ENCODE data around the gene POU4F3. TPM values are rescaled to one million over a fixed set of nuclear protein-coding genes. Genes with fewer than 3 reads are reported as not detected.

Gene POU4F3
- total RNA-seq, 4 donors from 2014 or later, result 0.30 TPM; not detected in 3

GRCh38 chr5:146331423-146331822 is 7.2 kb upstream of the POU4F3 start:
- H3K4me3 ChIP-seq, result no peak overlapping the region
- H3K4me1 ChIP-seq, result no peaks in the 10 kb centered on the region
- intact Hi-C loops (cut with DNase I; ENCODE audit: low total_unique reads), result no loop called here
- H3K27ac ChIP-seq, result no peak overlapping the region
- TF ChIP-seq POLR2A (IDR thresholded peaks at IDR 0.05) (no peak), CTCF (IDR thresholded peaks at IDR 0.05) (no peak)
- no peaks in the 10 kb centered on the region for H3K9me3 ChIP-seq
- H3K27me3 ChIP-seq, result peaks cover 0 to 25% of the 10 kb centered on the region in 2 donors
- DNase-seq, result no peak
- no peaks in the 10 kb centered on the region for H3K36me3 ChIP-seq

GRCh38 chr5:146334074-146334533 is 4.5 kb upstream of the POU4F3 start:
- H3K36me3 ChIP-seq, result no peaks in the 10 kb centered on the region
- TF ChIP-seq CTCF (IDR thresholded peaks at IDR 0.05) (no peak), POLR2A (IDR thresholded peaks at IDR 0.05) (no peak)
- DNase-seq, result no peak
- no peaks in the 10 kb centered on the region for H3K9me3 ChIP-seq
- intact Hi-C loops (cut with DNase I; ENCODE audit: low total_unique reads), result no loop called here
- H3K4me3 ChIP-seq, result no peak overlapping the region
- H3K27ac ChIP-seq, result no peak overlapping the region
- H3K4me1 ChIP-seq, result no peaks in the 10 kb centered on the region
- peaks cover 0 to 44% of the 10 kb centered on the region in 2 donors for H3K27me3 ChIP-seq

GRCh38 chr5:146336197-146336596 is 2.4 kb upstream of the POU4F3 start:
- Histone ChIP-seq H3K27me3 (peaks cover 0 to 63% of the 10 kb centered on the region in 2 donors), H3K27ac (no peak overlapping the region), H3K36me3 (no peaks in the 10 kb centered on the region), H3K4me3 (no peak overlapping the region), H3K9me3 (no peaks in the 10 kb centered on the region), H3K4me1 (no peaks in the 10 kb centered on the region)
- no peak for TF ChIP-seq CTCF (IDR thresholded peaks at IDR 0.05)
- no peak for TF ChIP-seq POLR2A (IDR thresholded peaks at IDR 0.05)
- no peak for DNase-seq
- intact Hi-C loops (cut with DNase I; ENCODE audit: low total_unique reads), result no loop called here

- Histone ChIP-seq H3K36me3 (no peaks in the 10 kb centered on the region), H3K4me1 (no peaks in the 10 kb centered on the region), H3K9me3 (no peaks in the 10 kb centered on the region), H3K4me3 (no peak overlapping the region), H3K27me3 (peaks cover 0 to 74% of the 10 kb centered on the region in 2 donors), H3K27ac (no peak overlapping the region)
- no peak for TF ChIP-seq CTCF (IDR thresholded peaks at IDR 0.05)
- TF ChIP-seq POLR2A (IDR thresholded peaks at IDR 0.05), result no peak
- DNase-seq, result no peak
- intact Hi-C loops (cut with DNase I; ENCODE audit: low total_unique reads), result no loop called here
These were observed 1.3 kb upstream of the POU4F3 start for GRCh38 chr5:146337264-146337904.

- Histone ChIP-seq H3K36me3 (no peaks in the 10 kb centered on the region), H3K27me3 (peaks cover 0 to 80% of the 10 kb centered on the region in 2 donors), H3K4me1 (no peaks in the 10 kb centered on the region), H3K4me3 (no peak overlapping the region), H3K27ac (no peak overlapping the region), H3K9me3 (no peaks in the 10 kb centered on the region)
- intact Hi-C loops (cut with DNase I; ENCODE audit: low total_unique reads), result no loop called here
- TF ChIP-seq POLR2A (IDR thresholded peaks at IDR 0.05) (no peak), CTCF (IDR thresholded peaks at IDR 0.05) (no peak)
- DNase-seq, result no peak
These were observed 711 bp upstream of the POU4F3 start for GRCh38 chr5:146337928-146338327.
